ENCODE results near the gene CPNE4.

GRCh38 chr3:132073771-132074170, 39.0 kb upstream of the CPNE4 start:
- TF ChIP-seq POLR2AphosphoS5 (IDR thresholded peaks at IDR 0.05; ENCODE audit: low read depth, low read length) (no peak), TAF1 (IDR thresholded peaks at IDR 0.05; ENCODE audit: borderline replicate concordance, insufficient read depth, low read length) (no peak), REST (IDR thresholded peaks at IDR 0.05; ENCODE audit: insufficient read depth in 1 of 2, low read depth in 2 of 2, low read length in 2 of 2) (no peak)
